ENCODE results near the gene TMPRSS11F. TPM values are rescaled to one million over a fixed set of nuclear protein-coding genes. Genes with fewer than 3 reads are reported as not detected.

TMPRSS11F gene
- total RNA-seq, 2 donors from 2014 or later, result not detected

DNA sequence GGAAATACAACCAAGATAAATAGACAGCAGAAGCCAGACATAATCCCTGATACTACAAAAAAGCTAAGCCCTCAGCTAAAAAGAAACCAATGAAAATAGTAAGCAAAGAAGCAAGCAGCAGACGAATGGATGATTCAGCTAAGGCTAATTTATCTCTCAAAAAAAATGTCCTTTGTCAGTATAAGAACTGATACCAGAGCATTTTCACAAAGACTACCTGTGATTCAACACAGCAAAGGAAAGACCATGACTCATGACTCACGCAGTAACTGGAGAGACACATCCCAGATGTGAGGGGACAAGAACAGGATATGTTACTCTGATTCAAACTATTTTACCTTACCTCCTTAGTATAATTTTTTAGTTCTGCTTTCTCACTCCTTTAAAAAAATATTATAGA is 22.7 kb upstream of the TMPRSS11F start:
- H3K9ac ChIP-seq (ENCODE audit: extremely low read depth, low read length, poor library complexity, severe bottlenecking), result no peak overlapping the region
- H3K27me3 Mint-ChIP-seq (ENCODE audit: insufficient read depth), result no peaks in the 10 kb centered on the region
- DNase-seq, result no peak
- WGBS, 2 experiments (ENCODE audit: insufficient coverage in 1 of 2, insufficient read length in 1 of 2), result 49 to 61% methylated on average over 2 of the region's 2 CpGs
- H3K27me3 ChIP-seq (ENCODE audit: control insufficient read depth, insufficient read depth, low read length, poor library complexity, severe bottlenecking), result no peaks in the 10 kb centered on the region
- TF ChIP-seq, protein P1, sequence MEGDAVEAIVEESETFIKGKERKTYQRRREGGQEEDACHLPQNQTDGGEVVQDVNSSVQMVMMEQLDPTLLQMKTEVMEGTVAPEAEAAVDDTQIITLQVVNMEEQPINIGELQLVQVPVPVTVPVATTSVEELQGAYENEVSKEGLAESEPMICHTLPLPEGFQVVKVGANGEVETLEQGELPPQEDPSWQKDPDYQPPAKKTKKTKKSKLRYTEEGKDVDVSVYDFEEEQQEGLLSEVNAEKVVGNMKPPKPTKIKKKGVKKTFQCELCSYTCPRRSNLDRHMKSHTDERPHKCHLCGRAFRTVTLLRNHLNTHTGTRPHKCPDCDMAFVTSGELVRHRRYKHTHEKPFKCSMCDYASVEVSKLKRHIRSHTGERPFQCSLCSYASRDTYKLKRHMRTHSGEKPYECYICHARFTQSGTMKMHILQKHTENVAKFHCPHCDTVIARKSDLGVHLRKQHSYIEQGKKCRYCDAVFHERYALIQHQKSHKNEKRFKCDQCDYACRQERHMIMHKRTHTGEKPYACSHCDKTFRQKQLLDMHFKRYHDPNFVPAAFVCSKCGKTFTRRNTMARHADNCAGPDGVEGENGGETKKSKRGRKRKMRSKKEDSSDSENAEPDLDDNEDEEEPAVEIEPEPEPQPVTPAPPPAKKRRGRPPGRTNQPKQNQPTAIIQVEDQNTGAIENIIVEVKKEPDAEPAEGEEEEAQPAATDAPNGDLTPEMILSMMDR (conservative IDR thresholded peaks at IDR 0.05), result no peak
- H3K4me1 Mint-ChIP-seq, result peaks cover 13% of the 10 kb centered on the region
- no peaks in the 10 kb centered on the region for H3K36me3 Mint-ChIP-seq (ENCODE audit: low read depth)
- no peak overlapping the region for H3K27ac ChIP-seq (ENCODE audit: low read depth, low read length)
- peaks cover 1% of the 10 kb centered on the region for H3K9me3 ChIP-seq (ENCODE audit: control insufficient read depth, low read length)
- H3K36me3 ChIP-seq (ENCODE audit: control insufficient read depth, insufficient read depth, low read length), result no peaks in the 10 kb centered on the region
- no peak overlapping the region for H3K4me3 ChIP-seq (ENCODE audit: low read length)
- H3K4me3 Mint-ChIP-seq, result no peak overlapping the region
- no peak overlapping the region for H3K27ac Mint-ChIP-seq
- no peaks in the 10 kb centered on the region for H3K9me3 Mint-ChIP-seq
- H3K4me1 ChIP-seq (ENCODE audit: control insufficient read depth, insufficient read depth, low read length), result no peaks in the 10 kb centered on the region

DNA sequence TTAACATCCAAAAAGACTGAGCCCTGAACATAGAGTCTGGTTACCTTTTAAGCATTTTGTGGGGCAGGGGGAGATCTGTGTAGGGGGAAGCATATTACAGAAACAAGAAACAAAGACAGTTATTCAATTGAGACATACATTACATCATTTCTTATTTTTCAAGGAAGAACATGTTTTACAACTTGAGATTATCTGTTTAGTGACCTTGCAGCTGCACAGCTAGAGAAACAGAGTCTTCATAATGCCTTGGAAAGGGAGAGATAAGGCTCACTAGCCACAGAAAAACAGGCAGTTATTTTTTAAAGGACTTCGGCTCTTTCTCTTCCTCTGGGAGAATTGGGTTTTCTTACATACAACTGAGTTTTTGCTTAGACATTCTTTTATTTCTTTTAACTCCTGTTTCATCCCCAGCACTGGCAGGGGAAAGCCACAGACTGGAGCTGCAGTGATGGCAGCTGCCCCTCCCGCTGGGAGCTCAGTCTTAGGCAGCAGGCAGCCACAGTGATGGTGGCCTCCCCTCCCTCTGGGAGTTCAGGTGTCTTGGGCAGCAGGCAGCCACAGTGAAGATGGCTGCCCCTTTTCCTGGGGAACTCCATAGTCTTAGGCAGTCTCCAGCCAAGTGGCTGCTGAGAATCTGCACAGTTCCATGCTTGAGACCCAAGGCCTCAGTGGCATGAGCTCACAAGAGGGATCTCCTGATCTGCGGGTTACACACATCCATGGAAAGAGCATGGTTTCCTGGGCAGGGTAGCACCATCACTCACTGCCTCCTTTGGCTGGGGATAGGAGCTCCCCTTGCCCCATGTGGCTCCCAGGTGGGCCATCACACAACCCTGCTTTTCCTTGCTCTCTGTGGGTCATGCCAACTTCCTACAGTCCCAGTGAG is 19.4 kb upstream of the TMPRSS11F start:
- Mint-ChIP-seq H3K27me3 (ENCODE audit: insufficient read depth) (no peaks in the 10 kb centered on the region), H3K4me3 (no peak overlapping the region), H3K27ac (no peak overlapping the region), H3K9me3 (peaks cover 2% of the 10 kb centered on the region), H3K4me1 (peaks cover 10% of the 10 kb centered on the region), H3K36me3 (ENCODE audit: low read depth) (no peaks in the 10 kb centered on the region)
- H3K9ac ChIP-seq (ENCODE audit: extremely low read depth, low read length, poor library complexity, severe bottlenecking), result no peak overlapping the region
- no peak overlapping the region for H3K27ac ChIP-seq (ENCODE audit: low read depth, low read length)
- TF ChIP-seq, protein P1 (conservative IDR thresholded peaks at IDR 0.05), result no peak
- H3K9me3 ChIP-seq (ENCODE audit: control insufficient read depth, low read length), result peaks cover 10% of the 10 kb centered on the region
- no peaks in the 10 kb centered on the region for H3K36me3 ChIP-seq (ENCODE audit: control insufficient read depth, insufficient read depth, low read length)
- 92 to 100% methylated on average over 2 to 3 of the region's 3 CpGs for WGBS, 2 experiments (ENCODE audit: insufficient coverage in 1 of 2, insufficient read length in 1 of 2)
- no peak overlapping the region for H3K4me3 ChIP-seq (ENCODE audit: low read length)
- no peaks in the 10 kb centered on the region for H3K27me3 ChIP-seq (ENCODE audit: control insufficient read depth, insufficient read depth, low read length, poor library complexity, severe bottlenecking)
- DNase-seq, result no peak
- no peaks in the 10 kb centered on the region for H3K4me1 ChIP-seq (ENCODE audit: control insufficient read depth, insufficient read depth, low read length)

DNA sequence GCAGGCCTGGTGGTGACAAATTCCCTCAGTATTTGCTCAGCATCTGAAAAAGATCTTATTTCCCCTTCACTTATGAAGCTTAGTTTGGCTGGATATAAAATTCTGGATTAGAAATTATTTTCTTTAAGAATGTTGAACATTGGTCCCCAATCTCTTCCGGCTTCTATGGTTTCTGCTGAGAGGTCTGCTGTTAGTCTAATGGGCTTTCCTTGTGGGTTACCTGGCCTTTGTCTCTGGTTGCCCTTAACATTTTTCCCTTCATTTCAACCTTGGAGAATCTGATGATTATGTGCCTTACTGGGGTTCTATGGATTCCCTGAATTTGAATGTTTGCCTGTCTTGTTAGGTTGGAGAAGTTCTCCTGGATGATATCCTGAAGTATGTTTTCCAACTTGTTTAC is 17.4 kb upstream of the TMPRSS11F start:
- Mint-ChIP-seq H3K9me3 (peaks cover 2% of the 10 kb centered on the region), H3K4me1 (peaks cover 3% of the 10 kb centered on the region)

More for the DNA sequence above, 17.4 kb upstream of the TMPRSS11F start:
- H3K9me3 ChIP-seq (ENCODE audit: control insufficient read depth, low read length), result peaks cover 10% of the 10 kb centered on the region
- no peaks in the 10 kb centered on the region for H3K36me3 Mint-ChIP-seq (ENCODE audit: low read depth)
- no peaks in the 10 kb centered on the region for H3K27me3 Mint-ChIP-seq (ENCODE audit: insufficient read depth)
- TF ChIP-seq, protein P1 (conservative IDR thresholded peaks at IDR 0.05), result no peak
- WGBS, 2 experiments (ENCODE audit: insufficient coverage in 1 of 2, insufficient read length in 1 of 2), result 100% methylated on average over 1 of the region's 1 CpG
- no peak overlapping the region for H3K4me3 Mint-ChIP-seq
- H3K4me1 ChIP-seq (ENCODE audit: control insufficient read depth, insufficient read depth, low read length), result no peaks in the 10 kb centered on the region
- no peaks in the 10 kb centered on the region for H3K36me3 ChIP-seq (ENCODE audit: control insufficient read depth, insufficient read depth, low read length)
- H3K27me3 ChIP-seq (ENCODE audit: control insufficient read depth, insufficient read depth, low read length, poor library complexity, severe bottlenecking), result no peaks in the 10 kb centered on the region
- no peak overlapping the region for H3K27ac ChIP-seq (ENCODE audit: low read depth, low read length)
- H3K27ac Mint-ChIP-seq, result no peak overlapping the region
- H3K9ac ChIP-seq (ENCODE audit: extremely low read depth, low read length, poor library complexity, severe bottlenecking), result no peak overlapping the region
- no peak overlapping the region for H3K4me3 ChIP-seq (ENCODE audit: low read length)
- DNase-seq, result no peak
